HUES6 (cell line): ENCODE results near the gene SCGB1C2.

Source experiments
- H3K27ac ChIP-seq: 2 replicates; pipeline ENCODE4 v1.7.0; 2013; ENCODE audit warnings: low read depth, mild to moderate bottlenecking, low read length, inconsistent platforms
- H3K27me3 ChIP-seq: 2 replicates; pipeline ENCODE4 v1.6.1; 2013; ENCODE audit warnings: low read length; ENCODE audit not compliant: control insufficient read depth, insufficient read depth
- H3K36me3 ChIP-seq: 2 replicates; pipeline ENCODE4 v1.6.1; 2013; ENCODE audit warnings: low read length; ENCODE audit not compliant: control insufficient read depth, insufficient read depth
- H3K4me1 ChIP-seq: 2 replicates; pipeline ENCODE4 v1.6.1; 2013; ENCODE audit warnings: low read length; ENCODE audit not compliant: control insufficient read depth, insufficient read depth
- H3K4me3 ChIP-seq: 2 replicates; pipeline ENCODE4 v1.5.1; 2013; ENCODE audit warnings: low read depth, low read length
- H3K9ac ChIP-seq: one replicate; pipeline ENCODE4 v1.6.1; 2013; ENCODE audit warnings: mild to moderate bottlenecking, low read length
- H3K9me3 ChIP-seq: 2 replicates; pipeline ENCODE4 v1.6.1; 2013; ENCODE audit warnings: low read depth, low read length; ENCODE audit not compliant: control insufficient read depth, insufficient read depth

Gene SCGB1C2

DNA sequence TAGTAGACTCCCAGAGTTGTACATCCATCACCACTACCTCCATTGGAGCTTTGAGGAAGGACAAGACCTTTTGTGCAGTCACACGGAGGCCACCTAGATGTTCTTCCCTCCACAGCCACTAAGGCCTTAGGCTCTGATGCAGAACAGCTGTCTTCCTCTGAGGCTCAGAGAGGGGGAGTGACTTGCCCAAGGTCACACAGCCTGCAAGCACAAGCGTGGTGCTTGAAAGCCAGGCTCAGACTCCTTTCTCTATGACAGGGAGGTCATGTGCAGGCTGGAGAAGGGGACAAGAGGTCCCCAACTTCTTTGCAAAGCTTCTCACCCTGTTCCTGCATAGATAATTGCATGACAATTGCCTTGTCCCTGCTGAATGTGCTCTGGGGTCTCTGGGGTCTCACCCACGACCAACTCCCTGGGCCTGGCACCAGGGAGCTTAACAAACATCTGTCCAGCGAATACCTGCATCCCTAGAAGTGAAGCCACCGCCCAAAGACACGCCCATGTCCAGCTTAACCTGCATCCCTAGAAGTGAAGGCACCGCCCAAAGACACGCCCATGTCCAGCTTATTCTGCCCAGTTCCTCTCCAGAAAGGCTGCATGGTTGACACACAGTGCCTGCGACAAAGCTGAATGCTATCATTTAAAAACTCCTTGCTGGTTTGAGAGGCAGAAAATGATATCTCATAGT, 12.7 kb downstream of the SCGB1C2 start:
- Histone ChIP-seq H3K36me3 (no peaks in the 10 kb centered on the region), H3K9ac (no peak overlapping the region), H3K4me3 (no peak overlapping the region), H3K27ac (no peak overlapping the region), H3K9me3 (no peaks in the 10 kb centered on the region), H3K27me3 (no peaks in the 10 kb centered on the region), H3K4me1 (no peaks in the 10 kb centered on the region)

DNA sequence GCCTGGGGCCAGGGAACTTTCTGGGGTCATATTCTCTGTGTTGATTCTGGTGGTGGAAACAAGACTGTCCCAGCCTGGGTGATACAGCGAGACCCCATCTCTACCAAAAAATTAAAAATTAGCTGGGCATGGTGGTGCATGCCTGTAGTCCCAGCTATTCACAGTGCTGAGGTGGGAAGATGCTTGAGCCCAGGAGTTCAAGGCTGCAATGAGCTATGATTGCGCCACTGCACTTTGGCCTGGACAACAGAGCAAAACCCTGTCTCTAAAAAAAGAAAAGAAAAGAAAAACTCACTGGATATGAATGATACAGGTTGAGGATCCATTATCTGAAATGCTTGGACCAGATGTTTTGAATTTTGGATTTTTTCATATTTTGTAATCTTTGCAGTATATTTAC, 13.6 kb downstream of the SCGB1C2 start:
- Histone ChIP-seq H3K36me3 (no peaks in the 10 kb centered on the region), H3K4me3 (no peak overlapping the region), H3K9ac (no peak overlapping the region), H3K9me3 (no peaks in the 10 kb centered on the region), H3K27ac (no peak overlapping the region), H3K27me3 (no peaks in the 10 kb centered on the region), H3K4me1 (no peaks in the 10 kb centered on the region)

DNA sequence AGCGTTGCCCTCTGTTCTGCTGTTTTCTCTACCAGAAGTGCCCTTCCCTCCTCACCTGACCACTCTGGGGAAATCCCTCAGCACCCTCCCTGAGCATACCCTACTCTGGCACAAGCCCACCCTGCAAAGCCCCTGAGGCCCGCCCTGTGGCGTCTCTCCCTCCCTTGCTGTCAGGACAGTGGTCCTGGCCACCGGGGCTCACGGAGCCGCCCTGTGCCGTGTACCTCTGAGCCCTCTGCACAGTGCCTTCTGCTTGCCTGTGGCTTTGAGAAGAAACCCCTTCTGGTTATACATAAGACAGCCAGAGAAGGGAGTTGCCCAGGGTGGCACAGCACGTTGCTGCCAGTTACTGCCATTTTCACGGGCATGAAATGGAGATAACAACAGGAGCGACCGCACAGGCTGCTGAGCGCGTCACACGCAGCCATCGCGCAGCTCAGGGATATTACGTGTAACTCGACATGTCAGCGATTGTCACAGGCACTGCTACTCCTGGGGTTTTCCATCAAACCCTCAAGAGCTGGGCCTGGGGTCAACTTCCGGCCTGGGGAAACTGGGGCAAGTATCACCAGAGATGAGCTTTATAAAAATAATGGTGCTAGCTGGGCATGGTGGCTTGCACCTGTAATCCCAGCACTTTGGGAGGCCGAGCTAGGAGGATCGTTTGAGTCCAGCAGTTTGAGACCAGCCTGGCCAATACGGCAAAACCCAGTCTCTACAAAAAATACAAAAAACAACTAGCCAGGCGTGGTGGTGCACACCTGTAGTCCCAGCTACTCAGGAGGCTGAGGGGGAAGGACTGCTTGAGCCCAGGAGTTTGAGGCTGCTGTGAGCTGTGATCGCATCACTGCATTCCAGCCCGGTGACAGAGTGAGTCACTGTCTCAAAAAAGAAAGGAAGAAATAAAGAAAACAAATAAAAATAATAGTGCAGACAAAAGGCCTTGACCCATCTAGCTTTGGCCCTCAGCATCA, 14.8 kb downstream of the SCGB1C2 start:
- no peaks in the 10 kb centered on the region for H3K9me3 ChIP-seq
- no peaks in the 10 kb centered on the region for H3K27me3 ChIP-seq
- no peak overlapping the region for H3K9ac ChIP-seq
- H3K4me3 ChIP-seq = no peak overlapping the region
- no peaks in the 10 kb centered on the region for H3K4me1 ChIP-seq
- H3K36me3 ChIP-seq = no peaks in the 10 kb centered on the region
- no peak overlapping the region for H3K27ac ChIP-seq

DNA sequence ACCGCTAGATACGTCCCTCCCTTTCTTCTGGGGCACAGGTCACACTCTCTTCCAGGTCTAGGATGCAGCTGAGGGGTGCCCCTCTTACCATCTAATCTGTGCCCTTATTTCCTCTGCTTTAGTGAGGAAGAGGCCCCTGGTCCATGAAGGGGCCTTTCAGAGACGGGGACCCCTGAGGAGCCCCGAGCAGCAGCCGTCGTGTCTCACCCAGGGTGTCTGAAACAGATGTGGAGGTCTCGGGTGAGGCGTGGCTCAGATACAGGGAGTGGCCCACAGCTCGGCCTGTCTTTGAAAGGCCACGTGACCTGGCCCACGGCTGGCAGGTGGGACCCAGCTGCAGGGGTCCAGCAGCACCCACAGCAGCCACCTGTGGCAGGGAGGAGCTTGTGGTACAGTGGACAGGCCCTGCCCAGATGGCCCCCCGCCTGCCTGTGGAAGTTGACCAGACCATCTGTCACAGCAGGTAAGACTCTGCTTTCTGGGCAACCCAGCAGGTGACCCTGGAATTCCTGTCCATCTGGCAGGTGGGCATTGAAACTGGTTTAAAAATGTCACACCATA, 15.6 kb downstream of the SCGB1C2 start:
- Histone ChIP-seq H3K9ac (no peak overlapping the region), H3K27ac (no peak overlapping the region), H3K4me3 (no peak overlapping the region), H3K27me3 (no peaks in the 10 kb centered on the region), H3K4me1 (no peaks in the 10 kb centered on the region), H3K36me3 (no peaks in the 10 kb centered on the region), H3K9me3 (no peaks in the 10 kb centered on the region)

DNA sequence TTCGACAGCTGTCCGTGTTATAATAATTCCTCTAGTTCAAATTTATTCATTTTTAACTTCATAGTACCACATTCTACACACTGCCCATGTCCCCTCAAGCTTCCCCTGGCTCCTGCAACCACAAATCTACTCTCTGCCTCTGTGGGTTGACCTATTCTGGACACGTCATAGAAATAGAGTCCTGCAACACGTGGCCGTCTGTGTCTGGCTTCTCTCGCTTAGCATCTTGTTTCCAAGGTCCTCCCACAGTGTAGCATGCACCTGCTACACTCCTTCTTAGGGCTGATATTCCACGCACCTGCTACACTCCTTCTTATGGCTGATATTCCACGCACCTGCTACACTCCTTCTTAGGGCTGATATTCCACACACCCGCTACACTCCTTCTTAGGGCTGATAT, 16.5 kb downstream of the SCGB1C2 start:
- Histone ChIP-seq H3K36me3 (no peaks in the 10 kb centered on the region), H3K4me1 (no peaks in the 10 kb centered on the region)

DNA sequence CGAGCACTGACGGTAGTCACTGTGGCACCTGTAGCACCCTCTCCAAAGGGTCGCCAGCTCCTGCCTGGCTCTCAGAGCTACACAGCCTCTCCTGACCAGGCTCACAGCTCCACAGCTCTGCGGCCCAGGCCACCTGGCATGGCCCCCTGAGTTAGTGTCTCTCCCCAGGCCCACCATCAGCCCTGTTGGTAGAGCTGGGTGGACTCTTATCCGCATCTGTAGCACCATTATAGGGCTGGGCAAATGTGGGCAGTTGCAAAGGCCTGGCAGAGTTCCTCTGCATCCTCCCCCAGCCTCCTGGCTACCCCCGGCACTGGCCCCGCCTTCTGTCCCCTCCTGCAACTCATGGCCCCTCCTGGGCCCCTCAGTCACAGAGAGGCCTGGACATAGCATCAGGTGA, 18.2 kb downstream of the SCGB1C2 start:
- Histone ChIP-seq H3K9ac (no peak overlapping the region), H3K4me3 (no peak overlapping the region), H3K4me1 (no peaks in the 10 kb centered on the region), H3K27ac (no peak overlapping the region), H3K9me3 (no peaks in the 10 kb centered on the region), H3K36me3 (no peaks in the 10 kb centered on the region), H3K27me3 (no peaks in the 10 kb centered on the region)

More for the DNA sequence above, 16.5 kb downstream of the SCGB1C2 start:
- Histone ChIP-seq H3K4me3 (no peak overlapping the region), H3K27me3 (no peaks in the 10 kb centered on the region), H3K9me3 (no peaks in the 10 kb centered on the region), H3K9ac (no peak overlapping the region), H3K27ac (no peak overlapping the region)

DNA sequence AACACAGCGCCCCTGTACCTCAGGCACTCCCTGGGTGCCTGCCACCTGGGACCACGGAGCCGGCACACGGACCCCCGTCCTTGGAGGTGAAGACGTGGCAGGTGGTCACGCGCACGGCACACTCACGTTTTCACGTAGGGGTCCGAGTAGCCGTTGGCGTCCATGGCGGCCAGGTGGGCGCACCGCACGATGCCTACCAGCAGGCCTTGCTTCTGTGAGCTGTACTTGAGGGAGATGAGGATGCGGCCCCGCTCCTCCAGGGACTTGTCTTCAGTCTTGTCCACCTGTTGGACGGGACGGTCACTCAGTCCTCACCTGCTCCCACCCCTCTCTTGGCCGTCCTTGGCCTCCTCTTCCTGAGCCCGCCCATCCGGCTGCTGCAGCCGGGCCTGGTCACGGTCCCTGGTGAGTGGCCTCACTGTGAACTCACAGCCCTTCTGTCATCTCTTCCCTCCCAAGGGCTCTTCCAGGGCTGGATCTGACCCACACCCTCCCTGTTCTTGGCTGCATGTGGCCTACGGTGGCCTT, 18.8 kb downstream of the SCGB1C2 start:
- Histone ChIP-seq H3K9ac (no peak overlapping the region), H3K9me3 (no peaks in the 10 kb centered on the region), H3K4me1 (no peaks in the 10 kb centered on the region), H3K27me3 (no peaks in the 10 kb centered on the region), H3K36me3 (no peaks in the 10 kb centered on the region), H3K27ac (no peak overlapping the region), H3K4me3 (no peak overlapping the region)

DNA sequence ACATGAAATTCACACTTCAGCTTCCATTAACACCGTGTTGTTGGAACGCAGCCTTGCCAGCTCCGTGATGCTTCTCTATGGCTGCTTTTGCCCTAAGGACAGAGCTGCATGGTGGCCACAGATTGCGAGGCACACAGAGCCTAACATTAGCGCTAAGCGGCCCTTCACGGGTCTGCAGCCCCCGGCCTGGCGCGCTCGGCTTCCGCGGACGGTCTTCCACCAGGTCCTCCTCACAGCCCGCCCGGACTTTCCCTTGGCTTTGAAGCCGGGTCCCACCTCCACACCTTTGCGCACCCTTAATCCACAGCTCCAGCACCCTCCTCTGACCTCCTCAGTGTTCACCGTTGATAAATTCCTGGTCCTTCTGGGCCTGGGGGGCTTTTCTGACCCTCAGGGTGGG, 19.6 kb downstream of the SCGB1C2 start:
- Histone ChIP-seq H3K9me3 (no peaks in the 10 kb centered on the region), H3K27me3 (no peaks in the 10 kb centered on the region), H3K36me3 (no peaks in the 10 kb centered on the region), H3K4me1 (no peaks in the 10 kb centered on the region), H3K9ac (no peak overlapping the region), H3K4me3 (no peak overlapping the region), H3K27ac (no peak overlapping the region)

DNA sequence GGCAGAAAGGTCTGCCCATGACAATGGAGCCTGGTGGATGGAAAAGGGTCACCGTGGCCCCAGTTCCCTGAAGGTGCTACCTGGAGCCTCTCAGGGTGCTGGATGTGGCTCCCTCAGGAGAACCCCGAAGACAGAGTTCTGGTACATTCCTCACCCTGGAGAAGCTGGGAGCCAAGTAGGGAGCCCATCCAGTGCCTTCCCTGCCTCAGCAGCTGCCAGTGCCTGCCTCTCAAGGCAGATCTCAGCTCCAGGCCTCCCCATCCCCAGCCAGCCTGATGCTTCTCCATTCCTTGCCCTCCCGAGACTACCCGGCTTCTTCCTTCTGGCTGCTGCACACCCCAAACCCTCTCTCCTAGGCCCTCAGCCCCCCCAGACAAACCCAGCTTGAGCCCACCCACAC, 20.5 kb downstream of the SCGB1C2 start:
- H3K9ac ChIP-seq = no peak overlapping the region
- H3K4me1 ChIP-seq = no peaks in the 10 kb centered on the region
- no peak overlapping the region for H3K4me3 ChIP-seq
- no peaks in the 10 kb centered on the region for H3K27me3 ChIP-seq
- H3K9me3 ChIP-seq = no peaks in the 10 kb centered on the region
- H3K27ac ChIP-seq = no peak overlapping the region
- no peaks in the 10 kb centered on the region for H3K36me3 ChIP-seq

DNA sequence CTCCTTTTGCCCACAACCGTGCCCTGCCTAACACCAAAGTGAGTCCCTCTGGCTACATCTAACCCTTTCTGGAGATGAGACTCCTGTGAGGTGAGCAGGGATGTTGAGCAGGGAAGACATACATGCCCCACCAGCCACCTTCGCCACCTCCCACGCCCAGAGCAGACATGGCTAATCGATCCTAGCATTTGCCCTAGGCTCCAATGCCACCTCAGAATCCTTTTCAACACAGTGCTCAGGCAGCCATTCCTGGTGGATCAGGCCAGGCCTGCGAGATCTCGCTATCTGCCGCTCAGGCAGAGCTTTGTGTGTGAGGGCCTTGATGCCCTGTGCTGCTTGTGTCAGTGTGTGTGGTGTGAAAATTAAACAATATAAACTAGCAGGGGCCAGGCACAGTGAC, 21.0 kb downstream of the SCGB1C2 start:
- no peak overlapping the region for H3K4me3 ChIP-seq
- no peaks in the 10 kb centered on the region for H3K4me1 ChIP-seq
- no peaks in the 10 kb centered on the region for H3K36me3 ChIP-seq
- H3K9ac ChIP-seq = no peak overlapping the region
- no peak overlapping the region for H3K27ac ChIP-seq
- H3K9me3 ChIP-seq = no peaks in the 10 kb centered on the region
- no peaks in the 10 kb centered on the region for H3K27me3 ChIP-seq

DNA sequence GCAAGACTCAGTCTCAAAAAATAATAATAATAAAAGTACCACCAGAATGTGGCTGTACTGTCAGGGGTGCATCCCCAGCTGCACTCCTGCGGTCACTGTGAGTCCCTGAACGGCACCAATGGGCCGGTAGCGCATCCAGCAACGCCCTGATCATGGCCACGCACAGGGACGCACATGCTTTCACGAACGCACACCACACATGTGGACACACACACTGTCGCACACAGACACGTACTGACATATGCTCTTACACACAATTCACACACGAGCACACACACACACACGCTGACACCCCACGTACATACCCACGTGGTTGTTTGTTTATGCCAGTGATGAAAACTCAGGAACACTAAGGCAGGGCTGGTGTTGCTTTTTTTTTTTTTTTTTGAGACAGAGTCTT, 22.2 kb downstream of the SCGB1C2 start:
- no peak overlapping the region for H3K9ac ChIP-seq
- no peaks in the 10 kb centered on the region for H3K9me3 ChIP-seq
- no peak overlapping the region for H3K4me3 ChIP-seq
- no peaks in the 10 kb centered on the region for H3K36me3 ChIP-seq
- no peak overlapping the region for H3K27ac ChIP-seq
- H3K27me3 ChIP-seq = no peaks in the 10 kb centered on the region
- H3K4me1 ChIP-seq = no peaks in the 10 kb centered on the region
